Neural progenitor cell (in vitro differentiated cells): ENCODE measurements around the gene SAMD8. TPM values are rescaled to one million over a fixed set of nuclear protein-coding genes. Genes with fewer than 3 reads are reported as not detected.

ENCODE experiments used
- DNase-seq: peaks from one replicate; pipeline ENCODE4 v3.0.0-alpha.2; 2016; ENCODE audit warnings: low spot score
- H2AFZ ChIP-seq: fragments of 200-600 bp; sonication (generic); replicated peaks from 2 replicates; pipeline ENCODE4 v1.6.1; 2016; ENCODE audit warnings: antibody characterized with exemption
- H3F3A ChIP-seq: fragments of 200-600 bp; sonication (generic); 2 replicates; pipeline ENCODE4 v1.6.1; 2016; ENCODE audit warnings: antibody characterized with exemption, low read depth
- H3K27ac ChIP-seq: fragments of 200-600 bp; sonication (generic); 2 replicates; pipeline ENCODE4 v1.5.1; 2016; ENCODE audit warnings: mild to moderate bottlenecking
- H3K27me3 ChIP-seq: fragments of 200-600 bp; sonication (generic); 2 replicates; pipeline ENCODE4 v1.6.1; 2016; ENCODE audit warnings: mild to moderate bottlenecking, moderate library complexity
- H3K36me3 ChIP-seq: fragments of 200-600 bp; sonication (generic); 2 replicates; pipeline ENCODE4 v1.5.1; 2016
- H3K4me1 ChIP-seq: fragments of 200-600 bp; sonication (generic); 2 replicates; pipeline ENCODE4 v1.6.1; 2016; ENCODE audit warnings: mixed run types
- H3K4me2 ChIP-seq: fragments of 200-600 bp; sonication (generic); 2 replicates; pipeline ENCODE4 v1.6.1; 2016
- H3K4me3 ChIP-seq: fragments of 200-600 bp; sonication (generic); 2 replicates; pipeline ENCODE4 v1.5.1; 2016
- H3K79me2 ChIP-seq: fragments of 200-600 bp; sonication (generic); 2 replicates; pipeline ENCODE4 v1.6.1; 2016; ENCODE audit warnings: low read depth
- H3K9ac ChIP-seq: fragments of 200-600 bp; sonication (generic); 2 replicates; pipeline ENCODE4 v1.6.1; 2016
- H3K9me3 ChIP-seq: fragments of 200-600 bp; sonication (generic); 2 replicates; pipeline ENCODE4 v1.5.1; 2016; ENCODE audit warnings: low read depth
- H4K20me1 ChIP-seq: fragments of 200-600 bp; sonication (generic); 2 replicates; pipeline ENCODE4 v1.6.1; 2016; ENCODE audit warnings: low read depth
- H3K27ac Mint-ChIP-seq: 3 replicates; pipeline ENCODE4 v1.8.0; 2021; ENCODE audit warnings: mixed read lengths
- H3K27me3 Mint-ChIP-seq: 2 replicates; pipeline ENCODE4 v1.8.0; 2022; ENCODE audit warnings: low read depth, mild to moderate bottlenecking, inconsistent platforms, moderate library complexity, mixed read lengths; ENCODE audit not compliant: insufficient read depth
- H3K36me3 Mint-ChIP-seq: 3 replicates; pipeline ENCODE4 v1.8.0; 2021; ENCODE audit warnings: mixed read lengths
- H3K4me1 Mint-ChIP-seq: 3 replicates; pipeline ENCODE4 v1.8.0; 2021; ENCODE audit warnings: mixed read lengths
- H3K4me3 Mint-ChIP-seq: 3 replicates; pipeline ENCODE4 v1.8.0; 2021; ENCODE audit warnings: mild to moderate bottlenecking, moderate library complexity, mixed read lengths
- H3K9me3 Mint-ChIP-seq: 3 replicates; pipeline ENCODE4 v1.8.0; 2020; ENCODE audit warnings: mixed read lengths
- CTCF ChIP-seq: fragments of 200-600 bp; sonication (generic); IDR thresholded peaks from 2 replicates; pipeline ENCODE4 v1.5.1; 2017; ENCODE audit warnings: antibody characterized with exemption, mild to moderate bottlenecking
- EZH2 ChIP-seq: fragments of 200-600 bp; sonication (generic); IDR thresholded peaks from 2 replicates; pipeline ENCODE4 v1.6.1; 2017; ENCODE audit warnings: antibody characterized with exemption, mild to moderate bottlenecking, moderate library complexity
- EZH2phosphoT487 ChIP-seq: fragments of 200-600 bp; sonication (generic); IDR thresholded peaks from 2 replicates; pipeline ENCODE4 v1.6.1; 2017; ENCODE audit warnings: antibody characterized with exemption
- total RNA-seq: library from RNA; depleted of rRNA; stranded (reverse); fragments of >200 nt; gene quantifications from 2 replicates; pipeline ENCODE4 v1.2.3, GENCODE V29; 2015; ENCODE audit warnings: low replicate concordance

Gene SAMD8
- total RNA-seq, 1 donor from 2014 or later = 39.5 TPM

GRCh38 chr10:75091146-75091545, 20.3 kb upstream of the SAMD8 start:
- TF ChIP-seq EZH2phosphoT487 = no peak
- no peak for TF ChIP-seq CTCF
- no peak for TF ChIP-seq EZH2
- Mint-ChIP-seq H3K27ac (no peak overlapping the region), H3K4me3 (no peak overlapping the region), H3K4me1 (peaks cover 16% of the 10 kb centered on the region), H3K27me3 (peaks cover 12% of the 10 kb centered on the region), H3K36me3 (no peaks in the 10 kb centered on the region), H3K9me3 (peaks cover 4% of the 10 kb centered on the region)
- no peaks in the 10 kb centered on the region for H3K9me3 ChIP-seq
- no peaks in the 10 kb centered on the region for H3K36me3 ChIP-seq
- H3K27me3 ChIP-seq = no peaks in the 10 kb centered on the region
- H3F3A ChIP-seq = no peaks in the 10 kb centered on the region
- no peaks in the 10 kb centered on the region for H3K79me2 ChIP-seq
- no peak overlapping the region for H3K9ac ChIP-seq
- H3K4me1 ChIP-seq = peaks cover 9% of the 10 kb centered on the region
- no peak overlapping the region for H3K4me3 ChIP-seq
- H3K4me2 ChIP-seq = no peak overlapping the region
- H2AFZ ChIP-seq = no peak overlapping the region
- DNase-seq = no peak
- H4K20me1 ChIP-seq = no peaks in the 10 kb centered on the region
- H3K27ac ChIP-seq = no peak overlapping the region

GRCh38 chr10:75094465-75094864, 17.0 kb upstream of the SAMD8 start:
- Histone ChIP-seq H3K4me1 (no peaks in the 10 kb centered on the region), H2AFZ (no peak overlapping the region), H3K79me2 (no peaks in the 10 kb centered on the region), H3K27me3 (no peaks in the 10 kb centered on the region), H3K36me3 (no peaks in the 10 kb centered on the region), H3K9me3 (no peaks in the 10 kb centered on the region), H3K27ac (no peak overlapping the region), H4K20me1 (no peaks in the 10 kb centered on the region), H3F3A (no peaks in the 10 kb centered on the region), H3K4me3 (no peak overlapping the region), H3K4me2 (no peak overlapping the region), H3K9ac (no peak overlapping the region)
- DNase-seq = no peak
- no peak for TF ChIP-seq CTCF
- no peak for TF ChIP-seq EZH2phosphoT487
- no peak for TF ChIP-seq EZH2
- Mint-ChIP-seq H3K27ac (no peak overlapping the region), H3K9me3 (peaks cover 4% of the 10 kb centered on the region), H3K4me1 (no peaks in the 10 kb centered on the region), H3K4me3 (no peak overlapping the region), H3K27me3 (peaks cover 9% of the 10 kb centered on the region), H3K36me3 (no peaks in the 10 kb centered on the region)

- H3K9me3 Mint-ChIP-seq = peaks cover 4% of the 10 kb centered on the region
- no peak overlapping the region for H3K27ac Mint-ChIP-seq
- no peak for TF ChIP-seq CTCF
- no peak for TF ChIP-seq EZH2
- no peak for TF ChIP-seq EZH2phosphoT487
Observed at GRCh38 chr10:75095631-75096030, 15.8 kb upstream of the SAMD8 start.

More at GRCh38 chr10:75095631-75096030, 15.8 kb upstream of the SAMD8 start:
- peaks cover 6% of the 10 kb centered on the region for H3K4me1 ChIP-seq
- no peaks in the 10 kb centered on the region for H4K20me1 ChIP-seq
- DNase-seq = no peak
- H3K9ac ChIP-seq = no peak overlapping the region
- Mint-ChIP-seq H3K4me1 (peaks cover 6% of the 10 kb centered on the region), H3K27me3 (peaks cover 12% of the 10 kb centered on the region), H3K36me3 (no peaks in the 10 kb centered on the region), H3K4me3 (no peak overlapping the region)
- H3K9me3 ChIP-seq = no peaks in the 10 kb centered on the region
- H3K27ac ChIP-seq = no peak overlapping the region
- no peaks in the 10 kb centered on the region for H3K36me3 ChIP-seq
- H3K79me2 ChIP-seq = no peaks in the 10 kb centered on the region
- H3K27me3 ChIP-seq = no peaks in the 10 kb centered on the region
- H2AFZ ChIP-seq = no peak overlapping the region
- H3F3A ChIP-seq = peaks cover 6% of the 10 kb centered on the region
- no peak overlapping the region for H3K4me2 ChIP-seq
- H3K4me3 ChIP-seq = no peak overlapping the region
